IPS DF 19.7 (cell line): ENCODE data around the gene SKIL.
"Not testable (repeated sequence)": the region's sequence is repeated elsewhere in the genome, so short reads cannot be mapped to it uniquely, and the experiment has no call there.

Experiments used
- DNase-seq: peaks from one replicate; pipeline ENCODE4 v3.0.0-alpha.2; 2013; ENCODE audit warnings: low read depth, low spot score

SKIL gene

GRCh38 chr3:170357176-170358041 is at the start of gene SKIL:
SKIL (plus strand) TSS chr3:170357715; CDS start chr3:170360332, 2,617 bp downstream.
- DNase-seq: no peak

- no peak for DNase-seq
These were observed 48.5 kb upstream of the SKIL start for GRCh38 chr3:170309046-170309445.

- DNase-seq: no peak
These were observed 39.6 kb upstream of the SKIL start for GRCh38 chr3:170317954-170318353.

GRCh38 chr3:170320461-170321121 is 36.9 kb upstream of the SKIL start:
- DNase-seq: no peak

- DNase-seq: no peak
These were observed 36.0 kb upstream of the SKIL start for GRCh38 chr3:170321321-170322034.

- DNase-seq: no peak
These were observed 34.8 kb upstream of the SKIL start for GRCh38 chr3:170322566-170323269.

GRCh38 chr3:170323331-170323730 is 34.2 kb upstream of the SKIL start:
- DNase-seq: no peak

- DNase-seq: no peak
These were observed 32.6 kb upstream of the SKIL start for GRCh38 chr3:170324962-170325361.

GRCh38 chr3:170327040-170327808 is 30.3 kb upstream of the SKIL start:
- no peak for DNase-seq

- not testable (repeated sequence) for DNase-seq
These were observed 29.5 kb upstream of the SKIL start for GRCh38 chr3:170327868-170328548.

GRCh38 chr3:170330366-170330765 is 27.1 kb upstream of the SKIL start:
- no peak for DNase-seq

GRCh38 chr3:170331143-170331542 is 26.4 kb upstream of the SKIL start:
- DNase-seq: no peak

- DNase-seq: no peak
These were observed 20.1 kb upstream of the SKIL start for GRCh38 chr3:170337420-170337819.

GRCh38 chr3:170338690-170339340 is 18.7 kb upstream of the SKIL start:
- DNase-seq: no peak

- not testable (repeated sequence) for DNase-seq
These were observed 15.2 kb upstream of the SKIL start for GRCh38 chr3:170342273-170342672.

- not testable (repeated sequence) for DNase-seq
These were observed 13.7 kb upstream of the SKIL start for GRCh38 chr3:170343859-170344258.

- DNase-seq: no peak
These were observed 12.5 kb upstream of the SKIL start for GRCh38 chr3:170344971-170345370.

- no peak for DNase-seq
These were observed 10.8 kb upstream of the SKIL start for GRCh38 chr3:170346481-170347392.
